A549 (cell line): ENCODE measurements around the gene HBE1. TPM values are rescaled to one million over a fixed set of nuclear protein-coding genes. Genes with fewer than 3 reads are reported as not detected.

Experiments
- ATAC-seq, 2 experiments: fragments of 200-7000 bp in 1 of 2; fragments of >200 bp in 1 of 2; cut with Nextera tagmentation in 1 of 2; cut with Tn5 transposase in 1 of 2; 3 replicates each; pipeline versions ENCODE4 v1.8.0 to v1.9.1; 2018 to 2020; ENCODE audit warnings: mild to moderate bottlenecking in 1 of 2, moderate library complexity in 1 of 2
- CTCF ChIA-PET: fragments of 300-600 bp; sonication (Branson Sonifier 250); formaldehyde crosslinking; extraction: SDS; loops from one replicate; lab custom pipeline; 2021; ENCODE audit warnings: antibody characterized with exemption, inconsistent platforms; lab: Yijun Ruan, JAX
- POLR2A ChIA-PET: fragments of 350-600 bp; formaldehyde crosslinking; extraction: SDS; loops from one replicate; lab custom pipeline; 2021; ENCODE audit warnings: antibody characterized with exemption, inconsistent platforms; lab: Yijun Ruan, JAX
- DNase-seq, 2 experiments: peaks; one replicate each; pipeline versions ENCODE4 v3.0.0 to v3.0.0-alpha.2; 2011 to 2016; ENCODE audit warnings: low read depth in 1 of 2, low spot score in 1 of 2
- FAIRE-seq: peaks from 2 replicates; lab custom pipeline; 2011; peaks lifted over from hg19 to GRCh38; lab: Jason Lieb, UNC
- H3K27ac ChIP-seq, 2 experiments: fragments of >200 bp; sonication (Bioruptor Twin); formaldehyde crosslinking; 3 replicates each; pipeline ENCODE4 v1.5.1; 2016 to 2017
- H3K4me1 ChIP-seq: fragments of >200 bp; sonication (Bioruptor Twin); formaldehyde crosslinking; 3 replicates; pipeline ENCODE4 v1.6.1; 2016
- H3K4me2 ChIP-seq: fragments of >200 bp; sonication (Bioruptor Twin); formaldehyde crosslinking; 3 replicates; pipeline ENCODE4 v1.6.1; 2016
- H3K4me3 ChIP-seq: fragments of >200 bp; sonication (Bioruptor Twin); formaldehyde crosslinking; 3 replicates; pipeline ENCODE4 v1.5.1; 2016
- H3K9me3 ChIP-seq: fragments of >200 bp; sonication (Bioruptor Twin); formaldehyde crosslinking; 3 replicates; pipeline ENCODE4 v1.6.1; 2016
- CBX2 ChIP-seq: fragments of 200-600 bp; sonication (generic); IDR thresholded peaks from 2 replicates; pipeline ENCODE4 v1.6.1; 2016; ENCODE audit warnings: low read depth, mild to moderate bottlenecking, borderline replicate concordance
- CBX8 ChIP-seq: fragments of 200-600 bp; sonication (generic); IDR thresholded peaks from 2 replicates; pipeline ENCODE4 v1.6.1; 2016
- CEBPB ChIP-seq, 2 experiments: fragments of >200 bp in 1 of 2; sonication (Bioruptor Twin) in 1 of 2; formaldehyde crosslinking in 1 of 2; IDR thresholded peaks; 2 replicates each; pipeline ENCODE4 v1.6.1; 2012 to 2016
- CHD4 ChIP-seq: fragments of 200-600 bp; sonication (generic); IDR thresholded peaks from 2 replicates; pipeline ENCODE4 v1.6.1; 2016; ENCODE audit warnings: antibody characterized with exemption, mild to moderate bottlenecking, borderline replicate concordance
- E2F6 ChIP-seq: IDR thresholded peaks from 2 replicates; pipeline ENCODE4 v1.6.1; 2012; ENCODE audit warnings: low read depth, borderline replicate concordance
- EHF ChIP-seq: fragments of 250-450 bp; sonication (Bioruptor Pico); IDR thresholded peaks from 2 replicates; pipeline ENCODE4 v1.5.0; 2020; ENCODE audit warnings: mild to moderate bottlenecking
- FOXS1 ChIP-seq: fragments of 250-450 bp; sonication (Bioruptor Pico); IDR thresholded peaks from 2 replicates; pipeline ENCODE4 v1.5.0; 2020; ENCODE audit warnings: mild to moderate bottlenecking, moderate library complexity
- GATA3 ChIP-seq: IDR thresholded peaks from 2 replicates; pipeline ENCODE4 v1.6.1; 2012; ENCODE audit warnings: borderline replicate concordance
- HDAC2 ChIP-seq: fragments of 200-600 bp; sonication (generic); IDR thresholded peaks from 2 replicates; pipeline ENCODE4 v1.6.1; 2016
- HES2 ChIP-seq: fragments of >200 bp; sonication (Bioruptor Twin); formaldehyde crosslinking; IDR thresholded peaks from 2 replicates; pipeline ENCODE4 v1.6.1; 2016
- HOXB5 ChIP-seq: fragments of 250-450 bp; sonication (Bioruptor Pico); IDR thresholded peaks from 2 replicates; pipeline ENCODE4 v1.5.0; 2020; ENCODE audit warnings: mild to moderate bottlenecking, moderate library complexity
- JUNB ChIP-seq: fragments of >200 bp; sonication (Bioruptor Twin); formaldehyde crosslinking; IDR thresholded peaks from 2 replicates; pipeline ENCODE4 v1.6.1; 2016
- MAZ ChIP-seq: fragments of 150-350 bp; IDR thresholded peaks from 2 replicates; pipeline ENCODE4 v1.6.1; 2014; ENCODE audit warnings: antibody characterized with exemption, low read depth, low read length, borderline replicate concordance
- MYC ChIP-seq: IDR thresholded peaks from 2 replicates; pipeline ENCODE4 v1.6.1; 2012; ENCODE audit warnings: mild to moderate bottlenecking, inconsistent platforms, low read length, improper control_type of control experiment, borderline replicate concordance
- NR3C1 ChIP-seq: fragments of >200 bp; sonication (Bioruptor Twin); formaldehyde crosslinking; IDR thresholded peaks from 3 replicates; pipeline ENCODE4 v1.6.1; 2017
- PHF8 ChIP-seq: fragments of 200-600 bp; sonication (generic); IDR thresholded peaks from 2 replicates; pipeline ENCODE4 v1.6.1; 2016; ENCODE audit warnings: low read depth, mild to moderate bottlenecking, antibody characterized with exemption, moderate library complexity, borderline replicate concordance
- RAD21 ChIP-seq, 2 experiments: fragments of >200 bp in 1 of 2; sonication (Bioruptor Twin) in 1 of 2; formaldehyde crosslinking in 1 of 2; IDR thresholded peaks in 1 of 2; conservative IDR thresholded peaks in 1 of 2; 2 replicates in 1 of 2; 3 replicates in 1 of 2; pipeline ENCODE4 v1.6.1; 2012 to 2018; ENCODE audit warnings: inconsistent platforms in 1 of 2
- RARB ChIP-seq: fragments of 250-450 bp; sonication (Bioruptor Pico); IDR thresholded peaks from 2 replicates; pipeline ENCODE4 v1.8.0; 2021; ENCODE audit warnings: mild to moderate bottlenecking, moderate library complexity
- SMC3 ChIP-seq: fragments of >200 bp; sonication (Bioruptor Twin); formaldehyde crosslinking; IDR thresholded peaks from 3 replicates; pipeline ENCODE4 v1.6.1; 2018; ENCODE audit warnings: inconsistent platforms
- SREBF2 ChIP-seq: fragments of 450-650 bp; IDR thresholded peaks from 2 replicates; pipeline ENCODE4 v1.6.1; 2014; ENCODE audit warnings: mild to moderate bottlenecking, moderate library complexity
- ZNF302 ChIP-seq: fragments of 250-450 bp; sonication (Bioruptor Pico); IDR thresholded peaks from 2 replicates; pipeline ENCODE4 v1.9.0; 2021; ENCODE audit warnings: inconsistent platforms, mild to moderate bottlenecking, moderate library complexity
- ZSCAN20 ChIP-seq: fragments of 250-450 bp; sonication (Bioruptor Pico); IDR thresholded peaks from 2 replicates; pipeline ENCODE4 v1.8.0; 2022; ENCODE audit warnings: mild to moderate bottlenecking, moderate library complexity
- WGBS: methylation state at CpG from one replicate; pipeline ENCODE4 v1.1.6; 2017; ENCODE audit errors: missing lambda C conversion rate; 5-methylcytosine and 5-hydroxymethylcytosine counted together
- polyA plus RNA-seq, 4 experiments: library from polyadenylated mRNA; depleted of rRNA in 3 of 4; stranded (reverse); fragments of >200 nt; fragmentation: RNase III in 1 of 4; extraction: RNeasy Plus Mini Kit Qiagen cat#74134 plus additional on column Dnase treatment in 1 of 4; gene quantifications; 2 replicates in 3 of 4; 3 replicates in 1 of 4; pipeline ENCODE4 v1.2.3, GENCODE V29; 2011 to 2017

HBE1 gene
- polyA plus RNA-seq, 2 of the 4 experiments (the other 2 are of a cell fraction) = 0.32 TPM; not detected in 1

GRCh38 chr11:5288108-5288905 lies 18.6 kb upstream of the HBE1 start:
- CTCF ChIA-PET = interaction anchor here (0.7 to 3.9 kb wide), 4 partner anchors 10 to 163 kb away, joined by 3 to 44 read pairs (median 4); no protein-coding TSS in a partner anchor
- FAIRE-seq = no peak

GRCh38 chr11:5286901-5287300 lies 17.2 kb upstream of the HBE1 start:
- H3K4me3 ChIP-seq = no peak overlapping the region
- FAIRE-seq (no peak), DNase-seq (no peak), ATAC-seq (no peak)
- POLR2A ChIA-PET = no interaction called here
- WGBS = 65% methylated on average over 3 of the region's 3 CpGs
- CTCF ChIA-PET = interaction anchor here (0.7 to 1.4 kb wide), 2 partner anchors 56 to 82 kb away, joined by 3 read pairs; no protein-coding TSS in a partner anchor
- H3K9me3 ChIP-seq = no peaks in the 10 kb centered on the region
- no peaks in the 10 kb centered on the region for H3K4me1 ChIP-seq
- H3K27ac ChIP-seq = no peak overlapping the region
- TF ChIP-seq ZSCAN20 (CRISPR knock-in tag) (no peak), CBX2 (no peak), PHF8 (no peak), SREBF2 (no peak), HES2 (no peak), MYC (no peak)
- TF ChIP-seq, all 56 proteins: peak for 0
- no peak overlapping the region for H3K4me2 ChIP-seq

More at GRCh38 chr11:5288108-5288905, 18.6 kb upstream of the HBE1 start:
- Histone ChIP-seq H3K27ac (no peak overlapping the region), H3K4me3 (no peak overlapping the region), H3K9me3 (no peaks in the 10 kb centered on the region), H3K4me2 (no peak overlapping the region)
- POLR2A ChIA-PET = no interaction called here
- no peak for ATAC-seq
- TF ChIP-seq NR3C1 (no peak), HOXB5 (CRISPR knock-in tag) (no peak), SMC3 (no peak), RARB (CRISPR knock-in tag) (no peak), ZNF302 (CRISPR knock-in tag) (no peak), RAD21 (conservative IDR thresholded peaks at IDR 0.05 in 1 of 2, IDR thresholded peaks at IDR 0.05 in 1 of 2) (no peak), MAZ (no peak), GATA3 (no peak), JUNB (no peak), PHF8 (no peak), EHF (CRISPR knock-in tag) (no peak), CBX8 (no peak), E2F6 (no peak), FOXS1 (no peak), CBX2 (no peak), CHD4 (no peak), HDAC2 (no peak)
- TF ChIP-seq, all 56 proteins: peak for 0
- H3K4me1 ChIP-seq = no peaks in the 10 kb centered on the region
- DNase-seq = no peak
- 63% methylated on average over 7 of the region's 7 CpGs for WGBS

GRCh38 chr11:5286351-5286750 lies 16.6 kb upstream of the HBE1 start:
- no peaks in the 10 kb centered on the region for H3K9me3 ChIP-seq
- DNase-seq = no peak
- H3K4me1 ChIP-seq = peaks cover 2% of the 10 kb centered on the region
- H3K4me2 ChIP-seq = no peak overlapping the region
- no peak for TF ChIP-seq CEBPB (IDR thresholded peaks at IDR 0.05)
- TF ChIP-seq, all 56 proteins: peak for 0
- Histone ChIP-seq H3K4me3 (no peak overlapping the region), H3K27ac (no peak overlapping the region)
- ATAC-seq = no peak
- CTCF ChIA-PET = interaction anchor here (0.7 to 1.4 kb wide), 2 partner anchors 56 to 82 kb away, joined by 3 read pairs; no protein-coding TSS in a partner anchor
- 17% methylated on average over 1 of the region's 1 CpG for WGBS
- no peak for FAIRE-seq
- POLR2A ChIA-PET = no interaction called here
